Measurements from ENCODE around the gene MRPL50.
A peak's percentile ranks its signal among the peaks of the same experiment; 100 is the strongest.
"Not testable (repeated sequence)": the region's sequence is repeated elsewhere in the genome, so short reads cannot be mapped to it uniquely, and the experiment has no call there.

The MRPL50 gene

DNA sequence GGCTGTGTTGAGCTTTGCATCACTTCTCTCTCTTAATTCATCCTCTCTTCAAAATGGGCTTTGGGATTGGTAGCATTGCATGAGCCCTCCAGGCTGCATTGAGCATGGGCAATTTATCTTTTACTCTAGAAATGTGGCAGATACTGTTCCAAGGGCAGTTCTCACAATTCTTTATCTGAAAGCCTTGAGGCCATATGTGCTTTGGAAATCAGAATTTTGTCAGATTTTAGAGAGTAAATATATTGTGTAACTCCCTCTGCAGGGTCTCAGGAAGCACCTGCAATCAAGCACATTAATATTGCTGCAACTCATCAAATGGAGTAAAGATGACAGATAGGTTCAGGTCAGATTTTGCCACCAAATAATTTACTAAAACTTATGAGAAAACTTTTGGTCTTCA lies 19.6 kb upstream of the MRPL50 start:
- DNase-seq (ENCODE audit: low spot score), result no peak

DNA sequence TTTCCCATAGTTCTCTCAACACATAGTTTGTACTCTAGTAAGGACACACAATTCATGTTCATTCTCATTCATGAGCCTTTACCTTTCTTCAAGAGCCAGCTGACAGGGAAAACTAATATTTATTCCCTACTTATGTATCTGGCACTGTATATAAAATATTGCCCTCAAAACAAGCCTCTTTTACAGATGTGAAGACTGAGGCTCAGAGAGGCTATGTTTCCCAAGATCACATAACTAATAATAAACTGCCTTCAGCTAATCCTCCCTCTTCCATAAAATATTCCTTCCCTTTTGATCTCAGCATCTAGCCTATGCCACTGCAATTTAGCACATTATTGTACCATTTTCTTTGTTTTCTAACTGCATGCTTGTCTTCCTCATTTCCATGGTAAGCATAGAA lies 19.0 kb upstream of the MRPL50 start:
- no peak for DNase-seq (ENCODE audit: low spot score)

DNA sequence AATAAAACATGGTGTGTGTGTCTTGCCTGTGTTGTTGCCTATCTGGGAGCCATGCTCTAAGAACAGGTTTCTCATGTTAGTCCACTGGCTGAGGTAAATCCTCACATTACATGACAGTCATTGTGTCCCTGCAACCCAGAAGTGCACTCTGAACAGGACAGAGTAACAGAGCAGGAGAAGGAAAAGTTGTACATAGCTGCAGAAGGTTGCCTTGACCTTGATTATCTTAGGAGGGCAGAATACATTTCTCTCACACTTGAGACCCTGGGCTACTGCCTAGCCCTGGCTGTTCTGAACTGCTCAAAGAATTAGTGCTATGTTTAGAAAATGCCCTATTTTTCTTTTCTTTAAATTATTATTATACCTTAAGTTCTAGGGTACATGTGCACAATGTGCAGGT lies 17.2 kb upstream of the MRPL50 start:
- no peak for DNase-seq (ENCODE audit: low spot score)

DNA sequence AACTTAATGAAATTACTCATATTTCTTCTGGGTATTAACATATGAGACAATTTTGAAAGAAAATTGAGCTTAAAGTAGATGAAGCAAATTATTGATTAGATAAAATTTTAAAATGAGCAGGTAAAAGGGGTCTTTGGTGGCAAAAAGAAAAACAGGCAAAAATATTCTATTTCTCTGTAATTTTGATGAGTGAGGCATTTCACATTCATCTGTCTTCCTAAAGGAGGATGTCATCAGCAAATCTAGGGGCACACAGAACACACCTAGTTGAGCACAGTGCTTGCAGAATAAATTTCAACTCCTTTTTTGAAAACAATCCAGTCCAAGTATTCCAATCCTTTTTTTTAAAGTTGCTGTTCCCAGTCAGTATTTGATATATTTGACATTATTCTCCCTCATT lies 16.4 kb upstream of the MRPL50 start:
- DNase-seq (ENCODE audit: low spot score), result no peak

DNA sequence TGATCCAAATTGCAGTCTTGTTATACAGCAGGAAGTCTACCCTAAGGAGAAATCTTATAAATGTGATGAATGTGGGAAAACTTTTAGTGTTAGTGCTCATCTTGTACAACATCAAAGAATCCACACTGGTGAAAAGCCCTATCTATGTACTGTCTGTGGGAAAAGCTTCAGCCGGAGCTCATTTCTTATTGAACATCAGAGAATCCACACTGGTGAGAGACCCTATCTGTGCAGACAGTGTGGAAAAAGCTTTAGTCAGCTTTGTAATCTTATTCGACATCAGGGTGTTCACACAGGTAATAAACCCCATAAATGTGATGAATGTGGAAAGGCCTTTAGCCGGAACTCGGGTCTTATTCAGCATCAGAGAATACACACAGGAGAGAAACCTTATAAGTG lies 10.7 kb upstream of the MRPL50 start:
- DNase-seq (ENCODE audit: low spot score), result no peak

DNA sequence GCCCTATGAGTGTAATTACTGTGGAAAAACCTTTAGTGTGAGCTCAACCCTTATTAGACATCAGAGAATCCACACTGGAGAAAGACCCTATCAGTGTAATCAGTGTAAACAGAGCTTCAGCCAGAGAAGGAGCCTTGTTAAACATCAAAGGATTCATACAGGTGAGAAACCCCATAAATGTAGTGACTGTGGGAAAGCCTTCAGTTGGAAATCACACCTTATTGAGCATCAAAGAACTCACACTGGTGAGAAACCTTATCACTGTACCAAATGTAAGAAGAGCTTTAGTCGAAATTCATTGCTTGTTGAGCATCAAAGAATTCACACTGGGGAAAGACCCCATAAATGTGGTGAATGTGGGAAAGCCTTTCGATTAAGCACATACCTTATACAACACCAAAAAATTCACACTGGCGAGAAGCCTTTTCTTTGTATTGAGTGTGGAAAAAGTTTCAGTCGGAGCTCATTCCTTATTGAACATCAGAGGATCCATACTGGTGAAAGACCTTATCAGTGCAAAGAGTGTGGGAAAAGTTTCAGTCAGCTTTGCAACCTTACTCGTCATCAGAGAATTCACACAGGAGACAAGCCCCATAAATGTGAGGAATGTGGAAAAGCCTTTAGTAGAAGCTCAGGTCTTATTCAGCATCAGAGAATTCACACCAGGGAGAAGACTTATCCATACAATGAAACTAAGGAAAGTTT lies 10.1 kb upstream of the MRPL50 start:
- DNase-seq (ENCODE audit: low spot score), result no peak

DNA sequence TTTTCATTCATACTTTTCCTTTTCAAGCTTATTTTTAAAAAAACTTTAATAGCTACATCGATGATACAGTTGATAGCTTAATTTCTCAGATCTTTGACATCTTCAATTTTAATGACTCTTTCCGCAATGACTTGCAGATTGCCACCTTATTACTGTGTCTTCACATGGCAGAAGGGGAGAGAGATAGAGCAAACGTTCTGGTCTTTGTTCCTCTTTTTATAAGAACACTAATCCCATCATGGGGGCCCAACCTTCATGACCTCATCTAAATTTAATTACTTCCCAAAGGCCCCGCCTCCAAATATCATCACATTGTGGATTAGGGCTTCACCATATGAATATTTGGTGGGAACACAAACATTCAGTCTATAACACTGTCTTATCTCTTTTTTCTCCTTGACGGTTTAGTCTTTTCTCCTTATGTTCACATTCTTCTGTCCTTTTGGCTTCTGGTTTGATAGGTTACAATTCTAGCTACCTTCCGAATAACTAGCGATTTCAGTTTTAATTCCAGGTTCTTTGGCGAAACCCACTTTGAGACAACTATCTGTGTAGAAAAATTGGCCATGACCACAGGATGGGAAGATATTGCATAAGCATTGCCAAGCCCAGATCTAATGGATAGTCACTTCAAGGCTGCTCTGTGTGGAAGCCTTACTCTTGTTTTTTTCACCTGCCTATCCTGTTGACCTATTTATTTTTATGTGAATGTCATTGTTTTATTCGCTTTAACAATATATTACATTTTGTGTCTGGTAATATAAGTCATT lies 5.3 kb upstream of the MRPL50 start:
- DNase-seq (ENCODE audit: low spot score), result no peak

DNA sequence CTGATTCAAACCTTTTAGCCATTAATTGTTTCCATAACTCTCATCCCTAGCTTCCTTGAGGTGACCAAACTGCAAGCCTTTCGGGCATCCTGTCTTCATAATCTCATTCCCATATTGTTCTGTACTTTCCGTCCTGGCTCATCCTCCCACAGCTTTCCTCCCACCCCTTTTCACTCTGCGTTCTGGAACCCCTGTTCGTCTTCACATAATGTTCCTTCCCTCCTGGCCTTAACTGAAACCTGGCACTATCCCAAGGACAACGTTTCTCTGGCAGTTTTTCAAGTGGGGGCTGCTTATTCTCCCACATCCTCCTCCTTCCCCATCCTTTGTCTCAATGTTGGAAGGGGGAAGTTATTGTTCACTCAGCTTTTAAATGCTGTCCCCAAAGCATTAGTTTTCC lies 1.7 kb upstream of the MRPL50 start:
- DNase-seq (ENCODE audit: low spot score), result no peak

DNA sequence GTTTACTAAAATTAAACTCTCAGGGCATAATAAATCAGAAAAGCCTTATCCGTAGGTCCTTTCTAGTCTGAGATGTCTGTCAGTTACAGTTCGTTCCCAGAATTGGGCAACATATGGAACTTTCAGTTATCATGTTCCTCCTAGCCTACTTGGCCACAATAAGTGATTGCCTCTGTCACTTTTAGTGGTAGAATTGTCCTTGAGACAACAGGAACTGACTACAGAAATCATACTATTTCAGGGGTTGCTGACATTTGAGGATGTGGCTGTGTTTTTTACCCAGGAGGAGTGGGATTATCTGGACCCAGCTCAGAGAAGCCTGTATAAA lies 1.2 kb upstream of the MRPL50 start:
- DNase-seq (ENCODE audit: low spot score), result no peak

DNA sequence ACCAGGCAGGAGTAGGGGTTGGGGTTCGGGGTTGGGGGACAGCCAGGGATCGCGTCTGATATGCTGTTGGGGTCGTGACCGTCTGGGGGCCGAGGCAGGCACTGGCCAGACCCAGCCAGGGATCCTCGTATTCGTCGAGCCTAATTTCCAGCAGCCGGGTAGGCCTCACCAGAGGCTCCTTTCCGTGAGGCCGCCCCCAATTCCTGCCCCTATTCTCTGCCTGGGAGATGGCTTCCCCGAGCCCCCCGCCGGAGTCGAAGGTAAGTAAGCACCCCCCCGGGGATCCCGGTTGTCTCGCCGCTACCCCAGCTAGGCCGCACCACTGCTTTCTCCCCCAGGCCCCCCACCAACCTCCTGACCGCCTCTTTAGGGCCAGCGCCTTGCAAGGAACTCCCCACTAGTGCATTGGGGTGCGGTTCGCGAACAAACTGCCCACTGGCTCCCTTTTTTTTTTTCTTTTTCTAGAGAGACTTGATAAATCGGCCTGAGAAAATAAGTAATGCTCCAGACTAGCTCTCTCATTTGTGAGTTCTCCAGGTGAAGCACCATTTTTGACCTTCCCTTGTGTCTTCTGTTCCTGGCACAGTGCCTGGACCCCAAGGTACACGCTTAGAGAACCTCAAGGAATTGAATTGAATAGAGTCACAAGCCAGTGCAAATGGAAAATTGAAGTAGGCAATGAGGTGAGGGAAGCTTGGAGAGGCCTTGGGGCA lies 668 bp upstream of the MRPL50 start:
- DNase-seq (ENCODE audit: low spot score), result no peak

DNA sequence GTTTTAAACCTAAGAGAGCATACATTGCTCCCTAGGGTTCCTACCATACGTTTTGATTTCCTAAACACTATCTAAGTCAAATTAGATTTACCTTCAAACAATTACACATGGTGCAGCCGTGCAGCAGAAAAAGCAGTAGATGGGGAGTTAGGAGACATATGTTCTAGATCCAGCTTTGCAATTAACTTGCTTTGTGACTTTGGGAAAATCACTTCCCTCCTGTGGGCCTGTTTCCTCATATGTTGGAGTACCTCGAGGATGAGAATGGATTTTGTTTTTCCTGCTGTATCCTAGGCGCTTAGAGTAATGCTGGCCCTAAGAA lies 711 bp downstream of the MRPL50 start:
- no peak for DNase-seq (ENCODE audit: low spot score)

DNA sequence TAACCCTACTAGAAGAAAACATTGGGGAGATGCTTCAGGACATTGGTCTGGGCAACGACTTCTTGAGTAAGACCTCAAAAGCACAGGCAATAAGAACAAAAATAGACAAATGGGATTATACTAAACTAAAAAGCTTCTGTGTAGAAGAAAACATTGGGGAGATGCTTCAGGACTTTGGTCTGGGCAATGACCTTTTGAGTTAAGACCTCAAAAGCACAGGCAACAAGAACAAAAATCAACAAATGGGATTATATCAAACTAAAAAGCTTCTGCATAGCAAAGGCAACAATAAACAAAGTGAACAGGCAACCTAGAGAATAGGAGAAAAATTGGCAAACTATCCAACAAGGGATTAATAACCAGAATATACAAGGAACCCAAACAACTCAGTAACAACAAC lies 3.7 kb downstream of the MRPL50 start:
- no peak for DNase-seq (ENCODE audit: low spot score)

DNA sequence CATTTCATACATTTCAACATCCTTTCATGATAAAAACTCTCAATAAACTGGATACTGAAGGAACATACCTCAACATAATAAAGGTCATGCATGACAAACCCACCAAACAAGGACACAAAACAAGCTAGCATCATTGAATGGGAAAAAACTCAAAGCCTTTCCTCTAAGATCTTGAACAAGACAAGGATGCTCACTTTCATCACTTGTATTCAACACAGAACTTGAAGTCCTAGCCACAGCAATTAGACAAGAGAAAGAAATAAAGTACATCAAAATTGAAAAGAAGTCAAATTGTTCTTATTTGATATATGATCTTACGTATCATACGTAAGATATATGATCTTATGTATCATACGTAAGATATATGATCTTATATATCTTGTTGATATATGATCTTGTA lies 5.3 kb downstream of the MRPL50 start:
- DNase-seq (ENCODE audit: low spot score), result no peak

DNA sequence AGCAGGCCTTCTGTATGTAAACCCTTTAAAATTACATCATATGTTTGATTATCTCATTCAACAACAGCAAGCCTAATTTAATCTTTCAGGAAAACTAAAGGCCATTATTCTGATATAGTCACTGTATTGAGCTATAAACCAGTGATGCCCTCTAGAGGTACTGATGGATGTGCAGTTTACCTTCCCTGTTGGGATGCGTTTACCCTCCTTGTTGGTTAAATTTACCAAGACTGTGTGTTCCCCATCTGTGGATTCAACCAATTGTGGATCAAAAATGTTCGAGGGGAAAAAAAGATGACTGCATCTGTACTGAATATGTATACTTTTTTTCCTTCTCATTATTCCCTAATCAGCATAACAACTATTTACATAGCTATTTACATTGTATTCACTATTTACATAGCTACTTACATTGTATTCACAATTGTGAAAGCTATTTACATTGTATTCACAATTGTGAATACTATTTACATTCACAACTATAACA lies 9.9 kb downstream of the MRPL50 start:
- no peak for DNase-seq (ENCODE audit: low spot score)

DNA sequence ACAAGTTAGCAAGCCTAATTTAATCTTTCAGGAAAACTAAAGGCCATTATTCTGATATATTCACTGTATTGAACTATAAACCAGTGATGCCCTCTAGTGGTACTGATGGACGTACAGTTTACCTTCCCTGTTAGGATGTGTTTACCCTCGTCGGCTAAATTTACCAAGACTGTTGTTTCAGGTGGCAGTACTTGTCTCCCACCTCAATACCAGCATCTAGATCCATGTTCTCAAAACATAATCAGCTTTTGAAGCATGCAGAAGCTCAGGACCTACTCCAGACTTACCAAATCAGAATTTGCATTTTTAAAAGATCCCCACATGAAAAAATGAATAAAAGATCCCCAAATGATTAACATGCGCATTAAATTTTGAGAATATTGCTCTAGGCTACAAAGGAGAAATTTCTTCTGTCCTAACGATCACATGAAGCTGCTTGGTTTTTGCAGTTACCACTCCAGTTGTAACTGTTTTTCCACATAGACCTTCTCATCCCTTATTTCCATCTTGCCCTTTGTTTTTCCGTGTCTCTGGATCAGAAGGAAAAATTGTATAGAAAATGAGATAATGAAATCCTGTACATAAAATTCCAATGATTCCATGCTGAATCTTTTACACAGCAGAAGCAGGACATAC lies 10.4 kb downstream of the MRPL50 start:
- peak; percentile 51 for DNase-seq (ENCODE audit: low spot score)

DNA sequence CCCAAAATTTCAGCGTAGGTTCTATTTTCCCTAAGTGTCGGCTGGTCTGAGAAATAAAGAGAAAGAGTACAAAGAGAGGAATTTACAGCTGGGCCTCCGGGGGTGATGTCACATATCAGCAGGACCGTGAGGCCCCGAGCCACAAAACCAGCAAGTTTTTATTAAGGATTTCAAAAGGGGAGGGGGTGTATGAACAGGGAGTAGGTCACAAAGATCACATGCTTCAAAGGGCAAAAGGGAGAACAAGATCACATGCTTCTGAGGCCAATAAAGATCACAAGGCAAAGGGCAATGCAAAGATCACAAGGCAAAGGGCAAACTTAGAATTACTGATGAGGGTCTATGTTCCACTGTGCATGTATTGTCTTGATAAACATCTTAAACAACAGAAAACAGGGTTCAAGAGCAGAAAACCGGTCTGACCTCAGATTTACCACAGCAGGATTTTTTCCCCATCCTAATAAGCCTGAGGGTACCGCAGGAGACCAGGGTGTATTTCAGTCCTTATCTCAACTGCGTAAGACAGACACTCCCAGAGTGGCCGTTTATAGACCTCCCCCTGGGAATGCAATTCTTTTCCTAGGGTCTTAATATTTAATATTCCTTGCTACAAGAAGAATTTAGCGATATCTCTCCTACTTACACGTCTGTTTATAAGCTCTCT lies 13.4 kb downstream of the MRPL50 start, which contains the start of gene BAAT:
BAAT (minus strand) TSS at position 134 of the 664 bp plus-strand sequence. CDS start 13,602 bp downstream, outside the sequence.
- DNase-seq (ENCODE audit: low spot score), result not testable (repeated sequence)

DNA sequence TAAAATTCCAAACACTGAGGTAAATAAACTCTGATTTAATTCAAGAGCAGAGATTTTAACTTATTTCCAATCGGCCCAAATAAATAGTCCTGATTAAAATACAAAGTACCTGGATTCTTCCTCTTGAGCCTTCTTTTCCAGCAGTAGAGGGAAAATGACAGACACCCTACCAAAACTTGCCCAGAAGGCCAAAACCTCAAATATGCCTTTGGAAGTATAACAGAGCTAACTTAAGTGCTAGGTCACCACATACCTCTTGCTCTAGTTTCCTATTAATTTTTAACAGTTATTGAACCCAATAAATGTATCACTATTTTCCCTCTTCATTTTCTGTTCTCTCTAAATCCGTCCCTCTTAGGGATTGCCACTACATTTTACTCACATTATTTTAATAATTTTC lies 15.1 kb downstream of the MRPL50 start:
- no peak for DNase-seq (ENCODE audit: low spot score)

DNA sequence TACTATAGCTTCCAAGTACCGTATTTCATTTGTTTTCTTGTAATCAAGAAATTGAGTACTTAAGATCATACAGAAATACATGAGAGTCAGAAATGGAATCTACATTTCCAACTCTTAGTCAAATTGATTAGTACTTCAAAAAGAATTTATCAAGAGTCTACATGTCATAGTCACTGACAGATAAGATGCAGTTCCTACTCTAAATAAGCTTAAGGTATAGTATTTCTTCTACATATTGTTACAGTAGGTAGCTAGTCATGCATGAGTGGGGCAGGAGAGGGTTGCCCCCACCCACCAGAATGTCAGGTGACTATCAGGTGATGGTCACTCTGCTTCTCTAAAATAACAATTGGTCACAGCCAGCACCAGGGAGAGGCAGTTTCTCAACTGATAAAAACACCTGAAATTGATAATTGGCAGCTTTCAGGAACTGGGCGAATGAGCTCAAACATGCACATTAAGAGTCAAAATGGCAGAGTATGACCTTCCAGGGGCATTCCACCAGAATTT lies 16.5 kb downstream of the MRPL50 start:
- no peak for DNase-seq (ENCODE audit: low spot score)

DNA sequence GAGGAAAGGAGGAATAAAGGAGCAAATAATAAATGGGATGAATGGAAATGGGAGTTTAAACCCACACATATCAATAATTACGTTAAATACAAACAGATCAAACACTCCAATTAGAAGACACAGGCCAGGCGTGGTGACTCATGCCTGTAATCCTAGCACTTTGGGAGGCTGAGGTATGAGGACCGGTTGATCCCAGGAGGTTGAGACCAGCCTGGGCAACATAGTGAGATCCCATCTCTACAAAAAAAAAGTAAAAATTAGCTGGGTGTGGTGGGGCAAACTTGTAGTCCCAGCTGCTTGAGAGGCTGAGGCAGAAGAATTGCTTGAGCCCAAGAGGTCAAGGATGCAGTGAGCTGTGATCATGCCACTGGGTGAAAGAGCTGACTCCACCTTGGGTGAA lies 17.3 kb downstream of the MRPL50 start:
- no peak for DNase-seq (ENCODE audit: low spot score)

DNA sequence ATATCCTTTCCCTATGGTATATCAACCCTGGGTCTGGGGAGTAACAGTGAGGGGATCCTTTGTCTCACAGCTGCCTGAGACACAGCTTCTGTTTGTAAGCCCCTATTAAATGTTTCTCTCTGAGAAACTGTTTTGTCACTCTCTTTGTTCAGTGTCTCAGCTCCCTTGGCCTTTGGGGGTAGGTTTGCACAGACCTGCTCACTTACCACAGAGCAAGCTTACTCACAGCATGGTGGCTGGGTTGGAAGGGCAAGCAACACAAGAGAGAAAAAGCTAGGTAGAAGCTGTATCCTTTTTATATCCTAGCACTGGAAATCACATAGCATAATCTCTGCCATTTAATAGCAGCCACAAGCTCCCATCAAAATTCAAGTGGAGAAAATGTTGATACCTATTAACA lies 18.1 kb downstream of the MRPL50 start:
- DNase-seq (ENCODE audit: low spot score), result no peak

DNA sequence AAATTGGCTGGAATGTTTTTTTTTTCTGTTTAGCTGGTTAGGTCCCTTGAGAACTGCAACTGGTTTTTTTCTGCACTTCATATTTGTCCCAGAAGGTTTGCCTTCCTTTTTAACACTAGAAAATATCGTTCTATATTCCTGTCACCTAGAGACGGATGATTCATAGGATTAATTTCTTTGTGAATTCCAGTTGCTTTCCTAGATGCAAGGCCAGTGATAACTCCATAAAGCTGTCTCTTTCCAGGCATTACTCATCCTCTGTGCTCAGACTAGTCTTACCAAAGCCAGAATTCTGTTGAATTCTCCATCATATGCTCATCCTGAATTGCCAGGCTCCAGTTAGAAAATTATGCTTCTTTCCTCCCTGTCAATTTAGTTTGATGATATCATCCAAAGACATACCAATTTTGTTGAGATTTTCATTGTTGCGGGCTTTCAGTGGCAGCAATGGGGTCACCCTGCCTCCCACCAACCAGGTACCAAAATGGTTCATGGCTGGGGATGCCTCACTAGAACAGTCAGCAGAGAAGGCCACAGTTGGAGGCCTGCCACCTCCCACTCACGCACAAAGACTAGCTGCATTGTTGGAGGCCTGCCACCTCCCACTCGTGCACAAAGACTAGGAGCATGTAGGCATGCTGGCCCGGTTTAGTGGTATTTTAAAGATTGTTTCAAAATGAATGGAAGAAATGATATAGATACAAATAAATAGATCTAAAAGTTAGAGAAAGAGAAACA lies 22.1 kb downstream of the MRPL50 start:
- DNase-seq (ENCODE audit: low spot score), result no peak
